H7 (cell line): ENCODE measurements around the gene FOCAD. TPM values are rescaled to one million over a fixed set of nuclear protein-coding genes. Genes with fewer than 3 reads are reported as not detected.

ENCODE experiments used
- DNase-seq: peaks from one replicate; pipeline ENCODE4 v3.0.0; 2012
- H3K27me3 ChIP-seq: 2 replicates; pipeline ENCODE4 v1.6.0; 2011; ENCODE audit warnings: mild to moderate bottlenecking, low read length; ENCODE audit not compliant: control insufficient read depth, insufficient read depth
- H3K36me3 ChIP-seq: replicated peaks from 2 replicates; pipeline ENCODE4 v1.5.1; 2011; ENCODE audit warnings: low read length; ENCODE audit not compliant: control insufficient read depth, insufficient read depth
- H3K4me3 ChIP-seq: 2 replicates; pipeline ENCODE4 v1.5.1; 2011; ENCODE audit warnings: low read depth, mild to moderate bottlenecking, control low read depth, low read length, moderate library complexity; ENCODE audit not compliant: insufficient read depth
- total RNA-seq: library from RNA; depleted of rRNA; stranded (reverse); fragments of >200 nt; shearing (Covaris generic); gene quantifications from 2 replicates; pipeline ENCODE4 v1.2.3, GENCODE V29; 2014

Gene FOCAD
- total RNA-seq, 1 experiment from 2014 or later: 41.8 TPM

DNA sequence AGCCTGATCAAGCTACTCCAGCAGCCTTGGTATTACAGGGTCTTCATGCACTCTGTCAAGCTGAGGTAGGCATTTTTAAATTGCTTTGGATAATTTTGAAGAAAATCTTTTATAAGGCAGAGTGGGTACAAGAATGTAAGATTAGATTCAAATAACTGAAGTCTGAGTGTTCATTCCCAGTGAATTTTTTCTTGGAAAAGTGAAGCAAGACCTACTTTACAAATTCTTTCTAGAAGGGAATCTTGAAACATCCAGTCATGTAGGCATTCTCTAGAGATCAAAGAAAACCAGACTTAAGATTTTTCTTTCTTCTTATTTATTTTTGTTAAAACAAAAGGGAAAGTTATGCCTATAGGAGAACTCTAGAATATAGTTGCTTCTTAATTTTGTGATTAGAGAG, 139.0 kb downstream of the FOCAD start:
- no peak for DNase-seq
- H3K36me3 ChIP-seq: no peaks in the 10 kb centered on the region; the same call in 1 of the 2 replicates

DNA sequence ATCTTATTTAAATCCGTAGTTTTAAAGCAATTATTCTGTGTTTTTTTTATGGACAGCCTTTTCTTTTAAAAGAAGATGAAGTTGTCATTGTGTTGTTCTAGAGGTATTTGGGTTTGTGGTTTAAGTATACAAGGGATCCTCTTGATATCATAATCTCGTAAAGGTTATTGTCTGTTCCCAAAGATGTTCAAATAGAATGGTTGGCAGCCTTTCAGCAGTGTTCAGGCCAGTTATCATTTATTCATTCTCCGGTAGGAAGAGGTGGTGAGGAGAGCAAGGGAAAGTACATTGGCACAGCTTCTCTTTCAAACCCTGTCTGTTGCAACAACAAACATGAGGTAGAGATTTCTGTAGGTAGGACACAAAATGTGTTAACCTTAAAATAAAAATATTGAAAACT, 147.0 kb downstream of the FOCAD start:
- Histone ChIP-seq H3K27me3 (no peaks in the 10 kb centered on the region), H3K36me3 (no peaks in the 10 kb centered on the region), H3K4me3 (no peak overlapping the region)
- no peak for DNase-seq

More for the DNA sequence above, 139.0 kb downstream of the FOCAD start:
- H3K27me3 ChIP-seq: no peaks in the 10 kb centered on the region
- no peak overlapping the region for H3K4me3 ChIP-seq

DNA sequence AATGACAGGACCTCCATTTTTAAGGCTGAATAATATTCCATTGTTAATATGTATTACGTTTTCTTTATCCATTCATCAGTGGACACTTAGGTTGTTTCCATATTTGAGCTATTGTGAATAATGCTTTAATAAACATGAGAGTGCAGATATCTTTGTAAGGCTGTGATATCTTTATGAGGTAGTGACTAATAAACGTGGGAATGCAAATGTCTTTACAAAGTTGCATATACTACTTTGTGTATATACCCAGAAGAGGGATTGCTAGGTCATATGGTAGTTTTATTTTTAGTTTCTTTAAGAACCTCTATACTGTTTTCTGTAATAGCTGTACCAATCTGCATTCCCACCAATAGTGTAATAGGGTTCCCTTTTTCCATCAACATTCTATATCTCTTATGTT, 148.7 kb downstream of the FOCAD start:
- no peaks in the 10 kb centered on the region for H3K27me3 ChIP-seq
- H3K36me3 ChIP-seq: no peaks in the 10 kb centered on the region
- H3K4me3 ChIP-seq: no peak overlapping the region
- DNase-seq: no peak

DNA sequence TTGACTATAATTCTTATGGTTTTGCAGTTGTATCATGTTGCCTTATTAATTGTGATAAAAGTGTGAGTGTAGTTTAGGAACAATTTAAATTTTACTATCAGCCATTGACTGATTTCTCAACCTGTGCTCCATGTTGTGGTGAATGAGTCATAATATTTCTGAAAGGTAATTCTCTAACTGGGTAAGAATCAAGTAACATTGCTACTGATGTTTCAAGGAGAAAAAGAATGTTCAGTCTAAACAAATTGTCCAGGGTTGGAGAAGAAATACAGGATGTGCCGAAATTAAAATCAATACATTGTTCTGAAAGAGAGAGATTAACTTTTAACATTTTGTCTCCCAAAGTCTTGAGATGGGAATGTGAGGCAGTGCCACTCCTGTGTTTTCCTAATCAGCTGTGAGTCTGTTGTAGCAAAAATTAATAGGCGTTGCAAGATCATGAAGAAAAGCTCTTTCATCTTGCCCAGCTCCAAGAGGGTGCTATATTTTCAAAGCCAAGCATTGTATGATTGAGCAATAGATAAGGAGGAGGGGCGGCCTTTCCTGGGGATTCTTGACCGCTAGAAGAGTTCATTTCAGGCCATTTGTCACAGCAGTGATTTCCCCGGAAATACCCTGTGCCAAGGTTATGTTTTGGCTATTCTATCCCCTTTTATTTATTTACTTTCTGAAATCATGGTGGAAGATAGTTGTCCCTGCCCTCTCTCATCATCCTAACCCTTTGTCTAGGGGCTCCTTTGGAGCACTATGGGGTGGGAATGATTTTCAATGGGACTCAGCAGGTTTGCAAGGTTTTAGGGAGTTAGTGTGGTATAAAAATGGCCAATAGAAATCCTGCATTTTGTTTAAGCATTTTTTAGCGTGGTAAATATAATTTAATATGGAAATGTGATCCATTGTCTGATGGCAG, 151.6 kb downstream of the FOCAD start:
- DNase-seq: peak; percentile 1
- Histone ChIP-seq H3K4me3 (no peak overlapping the region), H3K36me3 (no peaks in the 10 kb centered on the region)

GRCh38 chr9:20837166-20837565, 153.1 kb downstream of the FOCAD start:
- H3K4me3 ChIP-seq: no peak overlapping the region
- H3K27me3 ChIP-seq: no peaks in the 10 kb centered on the region
- H3K36me3 ChIP-seq: no peaks in the 10 kb centered on the region
- no peak for DNase-seq

More for the DNA sequence above, 151.6 kb downstream of the FOCAD start:
- no peaks in the 10 kb centered on the region for H3K27me3 ChIP-seq

DNA sequence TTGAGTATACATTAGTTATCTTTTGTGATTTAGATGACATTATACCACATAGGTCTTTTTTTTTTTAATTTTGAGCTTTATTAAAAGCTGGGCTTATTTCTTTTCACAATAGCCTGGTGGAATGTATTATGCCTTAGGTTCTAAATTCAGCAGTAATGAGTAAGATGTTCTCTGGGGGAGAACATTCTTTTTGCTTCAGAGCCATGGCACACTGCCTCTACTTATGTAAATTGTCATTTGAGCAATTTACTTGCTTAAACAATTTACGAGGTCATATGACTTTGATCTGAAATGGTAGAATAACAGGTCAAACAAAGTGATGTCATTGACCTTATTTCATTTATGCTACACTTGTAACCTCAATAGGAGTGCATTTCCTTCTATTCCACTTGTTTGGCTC, 154.2 kb downstream of the FOCAD start:
- DNase-seq: no peak
- no peak overlapping the region for H3K4me3 ChIP-seq
- H3K36me3 ChIP-seq: no peaks in the 10 kb centered on the region
- no peaks in the 10 kb centered on the region for H3K27me3 ChIP-seq

DNA sequence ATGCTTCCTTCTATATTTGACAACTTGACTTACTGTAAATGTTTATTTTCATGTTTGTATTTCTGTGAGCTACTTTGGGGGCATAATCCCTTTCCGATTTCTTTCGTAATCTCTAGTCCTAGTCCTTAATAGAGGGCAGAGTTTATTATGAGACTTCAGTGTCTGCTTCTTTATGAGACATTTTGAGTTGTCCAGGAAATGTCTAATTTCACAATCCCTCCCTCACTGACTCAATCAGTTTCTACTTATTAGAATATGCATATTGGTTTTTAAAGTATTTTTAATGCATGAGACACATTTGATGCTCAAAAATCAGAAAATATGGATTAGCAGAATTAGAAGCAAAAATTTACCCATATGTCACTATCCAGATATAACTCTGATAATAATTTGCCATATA, 160.9 kb downstream of the FOCAD start:
- H3K27me3 ChIP-seq: no peaks in the 10 kb centered on the region
- no peak for DNase-seq

GRCh38 chr9:20848490-20848889, 164.4 kb downstream of the FOCAD start:
- Histone ChIP-seq H3K36me3 (no peaks in the 10 kb centered on the region), H3K4me3 (no peak overlapping the region), H3K27me3 (no peaks in the 10 kb centered on the region)
- DNase-seq: no peak

More for the DNA sequence above, 160.9 kb downstream of the FOCAD start:
- no peaks in the 10 kb centered on the region for H3K36me3 ChIP-seq
- no peak overlapping the region for H3K4me3 ChIP-seq

DNA sequence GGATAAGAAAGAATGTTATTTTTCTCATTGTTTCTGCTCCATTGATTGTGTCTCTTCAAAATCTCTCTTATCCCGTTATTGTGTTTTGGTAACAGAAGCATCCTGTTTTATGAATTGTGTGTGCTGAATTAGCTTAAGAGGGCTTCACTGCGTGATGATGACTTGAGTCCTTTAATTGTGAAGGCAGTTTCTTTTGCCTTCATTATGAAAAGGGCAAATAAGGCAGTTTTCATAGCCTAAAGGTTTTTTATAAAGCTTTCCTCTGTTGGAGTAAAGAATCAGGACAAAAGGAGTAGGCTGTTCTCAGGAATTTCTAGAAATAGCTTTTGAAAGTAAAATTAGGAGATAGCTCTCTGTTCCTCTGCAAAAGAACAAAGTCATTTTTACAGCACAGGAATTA, 169.8 kb downstream of the FOCAD start:
- H3K27me3 ChIP-seq: no peaks in the 10 kb centered on the region
- no peaks in the 10 kb centered on the region for H3K36me3 ChIP-seq
- no peak overlapping the region for H3K4me3 ChIP-seq
- DNase-seq: no peak

GRCh38 chr9:20854444-20854843, 170.4 kb downstream of the FOCAD start:
- Histone ChIP-seq H3K4me3 (no peak overlapping the region), H3K27me3 (no peaks in the 10 kb centered on the region), H3K36me3 (no peaks in the 10 kb centered on the region)
- no peak for DNase-seq

DNA sequence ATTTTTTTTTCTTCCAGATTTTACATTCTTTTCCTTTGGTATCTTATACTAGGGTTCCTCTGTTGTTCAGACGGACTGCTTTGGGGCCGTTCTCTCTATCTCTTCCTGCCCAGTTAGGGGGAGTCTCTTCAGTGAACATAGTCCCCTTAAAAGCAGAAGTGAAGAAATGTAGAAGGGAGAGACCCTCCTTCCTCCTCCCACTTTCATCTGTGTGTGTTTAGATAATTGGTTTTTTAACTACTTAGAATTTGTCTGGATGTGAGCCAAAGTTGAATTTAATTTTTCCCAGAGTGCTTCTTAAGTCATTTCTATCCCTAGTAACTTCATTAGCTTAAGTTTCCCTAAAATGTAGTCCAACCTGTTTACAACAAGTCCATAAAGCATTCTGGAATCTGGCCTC, 179.9 kb downstream of the FOCAD start:
- H3K4me3 ChIP-seq: no peak overlapping the region

DNA sequence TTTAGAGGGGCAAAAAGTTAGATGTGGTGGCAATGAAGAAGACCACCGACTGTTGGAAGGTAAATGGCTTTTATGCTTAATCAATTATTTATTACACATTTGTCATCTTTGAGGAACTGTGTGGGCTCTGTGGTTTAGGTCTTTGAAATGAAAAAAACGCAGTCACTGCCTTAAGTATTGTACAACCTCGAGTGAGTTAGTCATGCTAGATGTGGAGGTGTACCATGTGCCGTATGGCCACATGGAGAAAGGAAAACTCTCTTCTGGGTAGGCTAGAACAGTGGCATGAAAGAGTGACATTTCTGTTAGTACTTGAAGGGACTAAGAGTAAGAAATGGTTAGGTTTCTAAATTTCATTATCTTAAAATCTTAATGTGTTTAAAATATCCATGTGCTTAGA, 181.3 kb downstream of the FOCAD start:
- H3K36me3 ChIP-seq: no peaks in the 10 kb centered on the region
- H3K27me3 ChIP-seq: no peaks in the 10 kb centered on the region
- DNase-seq: no peak
- no peak overlapping the region for H3K4me3 ChIP-seq

More for the DNA sequence above, 179.9 kb downstream of the FOCAD start:
- Histone ChIP-seq H3K27me3 (no peaks in the 10 kb centered on the region), H3K36me3 (no peaks in the 10 kb centered on the region)
- no peak for DNase-seq

- no peaks in the 10 kb centered on the region for H3K27me3 ChIP-seq
- no peak for DNase-seq
- H3K36me3 ChIP-seq: no peaks in the 10 kb centered on the region
- no peak overlapping the region for H3K4me3 ChIP-seq
Measured at GRCh38 chr9:20870115-20870514, 186.1 kb downstream of the FOCAD start.

DNA sequence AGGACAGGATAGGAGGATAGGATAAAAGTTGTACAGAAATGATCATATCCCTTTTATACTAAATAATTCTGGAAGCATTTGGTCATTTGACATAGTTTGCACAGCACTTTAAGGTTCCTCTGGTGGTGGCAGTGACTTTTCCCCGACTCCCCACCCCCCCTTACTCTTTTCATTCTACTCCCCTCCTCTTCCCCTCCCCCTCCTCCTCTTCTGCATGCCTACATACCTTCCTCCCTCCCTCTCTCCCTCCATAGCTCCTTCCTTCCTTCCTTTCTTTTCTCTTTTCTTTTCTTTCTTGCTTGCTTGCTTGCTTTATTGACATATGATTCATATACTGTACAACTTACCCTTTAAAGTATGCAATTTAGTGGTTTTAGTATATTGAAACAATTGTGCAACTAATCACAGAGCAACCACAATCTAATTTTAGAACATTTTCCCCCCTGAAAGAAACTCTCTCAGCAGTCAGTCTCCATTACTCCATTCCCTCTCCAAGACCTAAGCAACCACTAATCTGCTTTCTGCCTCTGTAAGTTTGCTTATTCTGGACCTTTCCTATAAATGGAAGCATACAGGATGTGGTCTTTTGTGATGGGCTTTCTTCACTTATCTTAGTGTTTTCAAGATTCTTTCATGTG, 188.4 kb downstream of the FOCAD start:
- no peak overlapping the region for H3K4me3 ChIP-seq
- H3K36me3 ChIP-seq: no peaks in the 10 kb centered on the region
- H3K27me3 ChIP-seq: no peaks in the 10 kb centered on the region
- DNase-seq: peak; percentile 21

GRCh38 chr9:20873240-20873865, 189.3 kb downstream of the FOCAD start:
- H3K4me3 ChIP-seq: no peak overlapping the region

More at GRCh38 chr9:20873240-20873865, 189.3 kb downstream of the FOCAD start:
- Histone ChIP-seq H3K36me3 (no peaks in the 10 kb centered on the region), H3K27me3 (no peaks in the 10 kb centered on the region)
- no peak for DNase-seq
